NCI-H2196 (cell line): ENCODE results near the gene C1QTNF6.
"Not testable (repeated sequence)": the region's sequence is repeated elsewhere in the genome, so short reads cannot be mapped to it uniquely, and the experiment has no call there.

Source experiments
- DNase-seq: peaks from one replicate; lab custom pipeline; 2025; ENCODE audit not compliant: unreplicated experiment; lab: John Stamatoyannopoulos, UW

The C1QTNF6 gene

GRCh38 chr22:37177755-37178154, 10.3 kb downstream of the C1QTNF6 start:
- DNase-seq: no peak

DNA sequence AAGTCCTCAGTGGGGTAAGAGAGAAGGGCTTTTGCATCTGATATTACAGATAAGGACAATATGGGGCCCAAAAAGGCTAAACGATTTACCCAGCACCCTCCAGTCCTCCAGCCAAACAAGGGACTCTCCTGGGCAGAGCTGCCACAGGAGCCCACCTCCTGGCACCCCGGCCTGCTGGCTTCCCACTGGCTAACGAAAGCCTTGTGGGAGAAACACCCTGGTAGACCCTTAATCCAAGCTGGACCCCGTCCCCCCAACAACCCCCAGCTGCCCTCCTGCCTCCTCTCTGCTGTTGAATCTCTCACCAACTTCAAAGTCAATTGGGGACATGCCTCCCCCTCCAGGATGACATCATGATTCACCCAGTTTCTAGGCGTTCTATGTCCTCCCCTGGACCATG, 10.8 kb downstream of the C1QTNF6 start:
- DNase-seq: no peak

- DNase-seq: no peak
Observed at GRCh38 chr22:37176464-37177061, 11.5 kb downstream of the C1QTNF6 start.

- DNase-seq: no peak
Observed at GRCh38 chr22:37175414-37176281, 12.4 kb downstream of the C1QTNF6 start.

- no peak for DNase-seq
Observed at GRCh38 chr22:37174964-37175363, 13.1 kb downstream of the C1QTNF6 start.

DNA sequence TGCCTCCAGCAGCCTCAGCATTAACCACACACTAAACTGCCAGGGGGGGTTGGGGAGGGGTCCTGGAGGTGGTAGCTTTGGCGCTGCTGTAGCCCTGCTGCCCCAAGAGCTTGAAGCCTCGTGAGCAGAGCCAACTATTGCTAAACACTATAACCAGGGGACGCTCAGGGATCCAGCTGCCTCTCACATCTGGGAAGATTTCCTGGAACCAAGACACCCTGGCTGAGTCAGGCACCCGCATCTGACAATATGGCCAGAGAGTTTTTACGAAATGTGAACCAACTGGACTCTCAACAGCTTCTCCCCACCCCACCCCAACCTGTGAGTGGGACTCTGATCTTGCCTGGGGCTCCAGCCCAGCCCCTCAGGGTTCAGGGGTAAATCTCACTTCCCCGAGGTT, 14.3 kb downstream of the C1QTNF6 start:
- no peak for DNase-seq

DNA sequence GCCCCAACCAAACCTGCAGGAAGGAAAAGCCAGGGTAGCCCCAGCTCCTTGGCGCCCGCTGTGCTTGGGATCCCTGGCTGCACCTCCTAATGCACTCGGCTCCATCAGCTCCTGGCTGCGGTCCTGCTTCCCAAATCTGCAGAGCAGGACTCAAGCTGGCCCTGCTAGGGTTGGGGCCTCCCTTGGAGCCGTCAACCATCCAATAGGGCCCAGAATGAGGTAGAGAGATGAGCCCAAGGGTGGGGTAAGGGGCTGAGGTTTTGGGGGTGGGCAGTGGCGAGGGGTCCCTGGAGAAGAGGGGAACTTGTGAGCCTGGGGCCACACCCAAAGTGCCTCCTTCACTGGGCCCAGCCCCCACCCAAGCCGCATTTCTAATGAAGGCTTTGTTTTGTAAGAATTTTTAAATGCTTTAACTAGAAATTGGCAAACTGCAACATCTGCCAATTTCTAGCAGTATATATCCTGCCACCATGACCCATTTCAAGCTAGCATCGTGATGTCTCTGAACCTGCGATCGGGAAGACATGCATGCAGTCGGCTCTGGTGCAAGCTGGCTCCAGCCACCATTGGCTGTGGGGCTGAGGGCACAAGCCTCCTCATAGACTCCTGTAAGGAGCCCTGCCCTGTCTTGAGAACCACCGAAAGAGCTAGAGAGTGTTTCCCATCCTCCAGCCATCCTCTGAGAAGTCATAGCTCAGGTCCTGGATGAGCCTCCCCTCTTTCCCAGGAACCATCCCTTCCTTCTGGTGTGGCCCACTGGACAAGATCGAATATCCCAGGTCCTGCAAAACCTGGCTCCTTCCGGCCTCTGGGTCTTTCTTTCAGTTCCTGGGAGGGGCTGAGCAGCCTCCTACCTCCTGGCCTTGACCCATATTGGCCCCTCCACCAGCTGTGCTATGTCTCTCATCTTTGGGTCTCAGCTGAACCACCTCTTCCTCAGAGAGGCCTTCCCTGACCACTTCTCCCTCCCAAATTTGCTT, 15.5 kb downstream of the C1QTNF6 start:
- DNase-seq: no peak

DNA sequence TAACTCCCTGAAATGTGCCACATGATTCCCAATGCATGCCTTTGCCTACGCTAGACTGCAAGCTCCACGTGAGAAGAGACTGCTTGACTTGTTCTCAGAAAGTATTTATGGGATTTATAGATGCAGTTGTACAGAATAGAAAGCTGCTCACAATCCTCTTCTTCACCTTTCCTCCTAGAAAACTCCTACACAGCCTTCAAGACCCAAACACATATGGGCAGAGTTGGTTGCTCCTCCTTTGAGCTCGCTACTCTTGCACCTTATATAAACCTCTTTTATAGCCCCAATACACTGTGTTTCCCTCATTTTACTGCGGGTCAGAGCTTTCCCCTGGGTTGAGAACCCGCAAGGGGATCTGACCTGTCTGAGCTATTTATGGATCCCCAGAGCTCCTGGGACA, 16.4 kb downstream of the C1QTNF6 start:
- DNase-seq: no peak

GRCh38 chr22:37170689-37171405, 17.2 kb downstream of the C1QTNF6 start:
- DNase-seq: not testable (repeated sequence)

DNA sequence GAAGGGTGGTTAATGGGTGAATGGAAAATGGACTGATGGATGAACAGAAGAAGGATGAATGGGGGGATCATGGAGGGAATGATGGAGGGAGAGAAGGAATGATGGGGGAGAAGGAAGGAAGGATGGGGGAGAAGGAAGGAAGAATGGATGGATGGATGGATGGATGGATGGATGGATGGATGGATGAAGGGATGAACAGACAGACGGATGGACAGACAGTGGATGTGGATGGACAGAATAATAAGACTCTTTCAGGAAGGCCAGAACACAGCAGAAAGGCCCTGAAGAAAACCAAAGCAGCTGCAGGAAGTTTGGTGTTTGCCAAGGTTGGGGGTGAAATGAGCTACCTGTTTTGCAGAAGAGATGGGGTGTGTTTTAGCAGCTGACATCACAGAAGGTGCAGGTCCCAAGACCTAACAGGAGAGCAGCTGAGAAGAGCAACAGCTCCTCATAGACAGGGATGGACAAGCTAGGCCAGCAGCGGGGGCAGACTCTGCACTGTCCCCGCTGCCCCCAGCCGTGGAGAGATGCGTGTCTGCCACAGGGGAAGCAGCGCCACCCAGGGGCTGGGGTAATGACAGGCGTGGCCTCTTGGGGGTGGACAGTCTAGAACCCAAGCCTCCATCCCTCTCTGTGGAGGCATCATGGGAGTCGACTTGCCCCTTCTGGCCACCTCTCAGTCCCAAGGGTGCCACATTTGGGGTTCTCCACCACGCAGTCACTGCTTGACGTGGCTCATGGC, 17.9 kb downstream of the C1QTNF6 start:
- no peak for DNase-seq

GRCh38 chr22:37169406-37169805, 18.6 kb downstream of the C1QTNF6 start:
- DNase-seq: no peak

DNA sequence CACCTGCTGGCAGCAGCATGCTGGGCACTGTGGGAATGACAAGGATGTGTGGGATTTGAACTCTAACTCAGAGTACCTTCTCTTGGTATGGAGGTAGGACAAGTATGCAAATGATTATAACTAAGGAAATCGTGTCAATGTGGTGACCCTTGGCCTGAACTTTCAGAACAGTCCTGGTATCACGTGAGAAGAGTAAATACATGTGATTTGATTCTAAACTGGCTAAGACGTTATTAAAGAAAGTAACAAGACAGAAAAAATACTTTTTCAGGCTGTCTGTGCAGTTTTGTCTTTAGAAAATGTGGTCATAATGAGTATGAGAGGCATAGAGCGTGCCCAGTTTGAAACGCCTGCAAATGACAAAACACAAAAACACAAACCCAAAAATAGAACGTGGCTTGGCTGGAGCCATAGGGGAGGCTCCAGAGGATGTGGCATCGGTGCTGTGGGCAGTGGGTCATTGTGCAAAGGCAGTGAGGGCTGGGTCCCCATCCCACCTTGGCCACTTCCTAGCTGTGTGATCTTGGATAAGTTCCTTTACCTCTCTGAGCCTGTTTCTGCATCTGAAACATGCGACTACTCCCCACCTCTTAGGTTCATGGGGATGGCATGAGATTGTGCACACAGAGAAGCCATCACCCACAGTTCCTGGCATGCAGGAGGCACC, 19.9 kb downstream of the C1QTNF6 start:
- no peak for DNase-seq

DNA sequence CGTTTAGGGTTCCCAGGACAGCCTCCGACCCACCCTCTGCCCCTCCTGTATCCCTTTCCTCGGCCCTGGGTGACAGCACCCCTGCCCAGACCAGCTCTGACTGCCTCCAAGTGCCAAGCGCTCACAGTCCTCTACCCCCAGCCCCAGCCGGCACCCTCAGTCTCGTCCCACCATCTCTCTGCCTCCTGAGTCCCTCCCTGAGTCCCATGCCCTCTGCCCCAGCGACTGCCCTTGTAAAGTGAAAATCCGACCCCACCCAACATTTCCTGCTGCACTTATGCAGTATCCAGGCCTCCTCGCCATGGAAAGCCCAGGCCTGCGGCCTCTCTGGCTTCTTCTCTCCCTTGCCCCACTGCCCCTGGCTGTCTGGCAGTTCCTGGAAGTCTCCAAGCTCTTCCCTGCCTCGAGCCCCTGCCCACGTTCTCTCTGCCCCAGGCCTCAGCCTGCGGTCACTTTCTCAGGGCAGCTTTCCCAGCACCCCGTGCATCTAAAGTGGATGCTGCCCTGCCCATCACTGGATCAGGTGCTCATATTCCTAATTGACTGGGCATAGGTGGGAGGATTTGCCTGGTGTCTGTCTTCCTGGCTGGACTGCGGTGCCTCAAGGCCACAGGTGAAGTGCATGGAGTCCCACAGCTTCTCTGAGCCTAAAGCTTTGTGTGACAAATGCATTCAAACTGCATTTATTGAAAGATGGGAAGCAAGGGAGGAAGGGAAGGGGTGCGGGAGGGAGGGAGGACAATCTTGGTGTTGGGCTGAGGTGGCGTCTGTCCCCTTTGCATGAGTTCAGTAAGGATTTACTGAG, 20.7 kb downstream of the C1QTNF6 start:
- DNase-seq: no peak

DNA sequence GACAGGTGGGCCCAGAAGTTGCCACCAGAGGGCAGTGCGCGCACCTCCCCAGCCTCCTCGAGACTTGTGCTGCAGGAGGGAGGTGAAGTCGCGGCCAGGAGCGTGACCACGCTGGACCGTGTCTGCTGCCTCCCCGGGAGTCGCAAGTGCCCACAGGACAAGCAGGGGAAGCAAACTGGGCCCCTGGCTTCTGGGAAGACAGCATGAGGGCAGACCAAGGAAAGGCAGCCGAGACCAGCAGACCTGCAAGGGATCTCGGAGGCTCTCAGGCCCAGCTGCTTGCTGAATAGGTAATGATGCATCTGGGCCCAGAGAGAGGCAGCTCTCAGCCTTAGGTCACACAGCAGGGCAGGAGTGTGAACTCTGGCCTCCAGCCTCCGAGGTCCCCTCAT, 21.4 kb downstream of the C1QTNF6 start:
- DNase-seq: peak; percentile 54

- no peak for DNase-seq
Observed at GRCh38 chr22:37165940-37166674, 21.9 kb downstream of the C1QTNF6 start.

GRCh38 chr22:37165066-37165465, 23.0 kb downstream of the C1QTNF6 start:
- DNase-seq: no peak

- no peak for DNase-seq
Observed at GRCh38 chr22:37164505-37164887, 23.6 kb downstream of the C1QTNF6 start.
